Skeletal muscle tissue (tissue), 4 donors: ENCODE data around the gene ABCG1. TPM values are rescaled to one million over a fixed set of nuclear protein-coding genes. Genes with fewer than 3 reads are reported as not detected.
A peak's percentile ranks its signal among the peaks of the same experiment; 100 is the strongest.

Experiments
- H3K27ac ChIP-seq: one replicate; pipeline ENCODE4 v1.7.0; 2013; ENCODE audit warnings: mild to moderate bottlenecking, low read depth, low read length, inconsistent platforms
- H3K27me3 ChIP-seq, 3 donors: one replicate each; pipeline ENCODE4 v1.7.0; 2013; ENCODE audit warnings: low read length in 3 of 3; ENCODE audit not compliant: control insufficient read depth in 3 of 3, insufficient read depth in 3 of 3
- H3K36me3 ChIP-seq, 3 donors: one replicate each; pipeline ENCODE4 v1.7.0; 2013; ENCODE audit warnings: low read length in 3 of 3; ENCODE audit not compliant: control insufficient read depth in 3 of 3, insufficient read depth in 3 of 3
- H3K4me1 ChIP-seq, 3 donors: one replicate each; pipeline ENCODE4 v1.7.0; 2013; ENCODE audit warnings: low read length in 3 of 3, mild to moderate bottlenecking in 3 of 3; ENCODE audit not compliant: control insufficient read depth in 3 of 3, insufficient read depth in 3 of 3
- H3K4me3 ChIP-seq, 3 donors: one replicate each; pipeline ENCODE4 v1.7.0; 2013; ENCODE audit warnings: low read length in 3 of 3
- H3K9ac ChIP-seq, 3 donors: one replicate each; pipeline ENCODE4 v1.7.0; 2013; ENCODE audit warnings: low read length in 3 of 3, mild to moderate bottlenecking in 3 of 3, moderate library complexity in 2 of 3, low read depth in 1 of 3
- H3K9me3 ChIP-seq, 3 donors: one replicate each; pipeline ENCODE4 v1.7.0; 2013; ENCODE audit warnings: low read length in 3 of 3; ENCODE audit not compliant: control insufficient read depth in 3 of 3
- total RNA-seq: library from RNA; depleted of rRNA; stranded (reverse); fragments of >200 nt; gene quantifications from one replicate; pipeline ENCODE4 v1.2.3, GENCODE V29; 2014
- donor health status: Osteomylitis.

The ABCG1 gene
- total RNA-seq, 1 donor from 2014 or later, result 20.4 TPM

GRCh38 chr21:42300956-42301355 lies 82.0 kb downstream of the ABCG1 start:
- H3K27me3 ChIP-seq, result peaks cover 0 to 3% (median 0%) of the 10 kb centered on the region in 3 donors
- peaks cover 18 to 27% (median 18%) of the 10 kb centered on the region in 3 donors for H3K4me1 ChIP-seq
- H3K36me3 ChIP-seq, result peaks cover 17 to 38% (median 31%) of the 10 kb centered on the region in 3 donors
- H3K9ac ChIP-seq, result no peak overlapping the region
- peak overlapping the region; percentile 30 for H3K27ac ChIP-seq
- no peaks in the 10 kb centered on the region for H3K9me3 ChIP-seq
- no peak overlapping the region for H3K4me3 ChIP-seq

- peaks cover 13 to 32% (median 25%) of the 10 kb centered on the region in 3 donors for H3K36me3 ChIP-seq
- H3K9ac ChIP-seq, result peak overlapping the region in 1 of 3 donors; percentile 45
- H3K27me3 ChIP-seq, result peaks cover 0 to 6% (median 0%) of the 10 kb centered on the region in 3 donors
- H3K4me3 ChIP-seq, result no peak overlapping the region
- H3K4me1 ChIP-seq, result peaks cover 18 to 27% (median 18%) of the 10 kb centered on the region in 3 donors
- peak overlapping the region; percentile 37 for H3K27ac ChIP-seq
- H3K9me3 ChIP-seq, result no peaks in the 10 kb centered on the region
Observed at GRCh38 chr21:42301371-42302075, 82.6 kb downstream of the ABCG1 start.

GRCh38 chr21:42302076-42302650 lies 83.2 kb downstream of the ABCG1 start:
- Histone ChIP-seq H3K9me3 (no peaks in the 10 kb centered on the region), H3K27ac (peak overlapping the region; percentile 37), H3K9ac (no peak overlapping the region), H3K27me3 (peaks cover 3 to 12% (median 4%) of the 10 kb centered on the region in 3 donors), H3K4me3 (no peak overlapping the region), H3K36me3 (peaks cover 9 to 26% (median 19%) of the 10 kb centered on the region in 3 donors), H3K4me1 (peaks cover 18 to 29% (median 18%) of the 10 kb centered on the region in 3 donors)

- Histone ChIP-seq H3K36me3 (peaks cover 4 to 20% (median 14%) of the 10 kb centered on the region in 3 donors), H3K9ac (no peak overlapping the region), H3K27ac (no peak overlapping the region), H3K4me1 (peaks cover 18 to 29% (median 18%) of the 10 kb centered on the region in 3 donors), H3K9me3 (no peaks in the 10 kb centered on the region), H3K27me3 (peaks cover 5 to 17% (median 7%) of the 10 kb centered on the region in 3 donors), H3K4me3 (no peak overlapping the region)
Observed at GRCh38 chr21:42302794-42303193, 83.9 kb downstream of the ABCG1 start.

GRCh38 chr21:42303443-42303842 lies 84.5 kb downstream of the ABCG1 start:
- no peak overlapping the region for H3K27ac ChIP-seq

GRCh38 chr21:42304556-42305454 lies 85.9 kb downstream of the ABCG1 start:
- peaks cover 15 to 32% (median 23%) of the 10 kb centered on the region in 3 donors for H3K4me1 ChIP-seq
- peaks cover 16 to 34% (median 16%) of the 10 kb centered on the region in 3 donors for H3K27me3 ChIP-seq
- peaks cover 0 to 3% (median under 1%) of the 10 kb centered on the region in 3 donors for H3K36me3 ChIP-seq
- no peaks in the 10 kb centered on the region for H3K9me3 ChIP-seq
- H3K27ac ChIP-seq, result no peak overlapping the region
- no peak overlapping the region for H3K4me3 ChIP-seq
- no peak overlapping the region for H3K9ac ChIP-seq

More at GRCh38 chr21:42303443-42303842, 84.5 kb downstream of the ABCG1 start:
- peaks cover under 1 to 14% (median 9%) of the 10 kb centered on the region in 3 donors for H3K36me3 ChIP-seq
- H3K9me3 ChIP-seq, result no peaks in the 10 kb centered on the region
- no peak overlapping the region for H3K9ac ChIP-seq
- H3K27me3 ChIP-seq, result peaks cover 5 to 23% (median 13%) of the 10 kb centered on the region in 3 donors
- peaks cover 18 to 29% (median 18%) of the 10 kb centered on the region in 3 donors for H3K4me1 ChIP-seq
- H3K4me3 ChIP-seq, result no peak overlapping the region

GRCh38 chr21:42305707-42306147 lies 86.8 kb downstream of the ABCG1 start:
- Histone ChIP-seq H3K4me3 (no peak overlapping the region), H3K36me3 (no peaks in the 10 kb centered on the region)

GRCh38 chr21:42306366-42307035 lies 87.6 kb downstream of the ABCG1 start:
- Histone ChIP-seq H3K9ac (no peak overlapping the region), H3K27me3 (peaks cover 20 to 43% (median 22%) of the 10 kb centered on the region in 3 donors), H3K9me3 (no peaks in the 10 kb centered on the region), H3K36me3 (no peaks in the 10 kb centered on the region), H3K4me3 (no peak overlapping the region), H3K27ac (no peak overlapping the region), H3K4me1 (peaks cover 11 to 23% (median 16%) of the 10 kb centered on the region in 3 donors)

More at GRCh38 chr21:42305707-42306147, 86.8 kb downstream of the ABCG1 start:
- peaks cover 20 to 42% (median 22%) of the 10 kb centered on the region in 3 donors for H3K27me3 ChIP-seq
- H3K9ac ChIP-seq, result no peak overlapping the region
- peaks cover 11 to 31% (median 16%) of the 10 kb centered on the region in 3 donors for H3K4me1 ChIP-seq
- no peak overlapping the region for H3K27ac ChIP-seq
- H3K9me3 ChIP-seq, result no peaks in the 10 kb centered on the region

GRCh38 chr21:42307106-42307505 lies 88.2 kb downstream of the ABCG1 start:
- Histone ChIP-seq H3K9me3 (no peaks in the 10 kb centered on the region), H3K36me3 (no peaks in the 10 kb centered on the region), H3K27me3 (peaks cover 20 to 45% (median 23%) of the 10 kb centered on the region in 3 donors), H3K9ac (no peak overlapping the region), H3K27ac (no peak overlapping the region), H3K4me3 (no peak overlapping the region), H3K4me1 (peaks cover 7 to 19% (median 11%) of the 10 kb centered on the region in 3 donors)
